Retinal pigment epithelial cell (primary cell): Measurements from ENCODE around the gene DCC.

ENCODE experiments used
- DNase-seq: peaks from one replicate; pipeline ENCODE4 v3.0.0-alpha.2; 2010; ENCODE audit warnings: low read depth
- H3K4me3 ChIP-seq: 2 replicates; pipeline ENCODE4 v1.5.1; 2011; ENCODE audit warnings: mild to moderate bottlenecking, low read length, control low read depth, moderate library complexity
- CTCF ChIP-seq: conservative IDR thresholded peaks from 2 replicates; pipeline ENCODE4 v1.5.1; 2011; ENCODE audit warnings: low read depth, low read length, control low read depth, inconsistent platforms

DCC gene

DNA sequence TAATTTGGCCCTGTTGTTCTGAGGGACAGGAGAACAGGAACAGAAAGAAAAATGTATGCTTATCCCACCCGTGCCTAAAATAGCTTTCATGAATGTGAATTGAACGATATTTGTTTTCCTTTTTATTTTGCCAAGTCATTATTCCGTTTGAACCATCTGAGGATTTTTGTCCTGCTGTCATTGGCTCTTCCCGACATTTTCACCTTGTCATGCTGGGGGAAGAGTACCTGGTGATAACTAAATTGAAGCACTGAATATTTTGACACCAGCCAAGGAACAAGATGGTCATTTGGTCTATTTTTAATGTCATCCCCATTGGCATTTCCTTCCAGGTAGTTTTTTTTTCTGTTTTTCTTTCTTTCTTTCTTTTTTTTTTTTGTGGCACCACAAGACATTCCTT lies 204.1 kb downstream of the DCC start:
- DNase-seq: no peak
- H3K4me3 ChIP-seq: no peak overlapping the region
- TF ChIP-seq CTCF: no peak

DNA sequence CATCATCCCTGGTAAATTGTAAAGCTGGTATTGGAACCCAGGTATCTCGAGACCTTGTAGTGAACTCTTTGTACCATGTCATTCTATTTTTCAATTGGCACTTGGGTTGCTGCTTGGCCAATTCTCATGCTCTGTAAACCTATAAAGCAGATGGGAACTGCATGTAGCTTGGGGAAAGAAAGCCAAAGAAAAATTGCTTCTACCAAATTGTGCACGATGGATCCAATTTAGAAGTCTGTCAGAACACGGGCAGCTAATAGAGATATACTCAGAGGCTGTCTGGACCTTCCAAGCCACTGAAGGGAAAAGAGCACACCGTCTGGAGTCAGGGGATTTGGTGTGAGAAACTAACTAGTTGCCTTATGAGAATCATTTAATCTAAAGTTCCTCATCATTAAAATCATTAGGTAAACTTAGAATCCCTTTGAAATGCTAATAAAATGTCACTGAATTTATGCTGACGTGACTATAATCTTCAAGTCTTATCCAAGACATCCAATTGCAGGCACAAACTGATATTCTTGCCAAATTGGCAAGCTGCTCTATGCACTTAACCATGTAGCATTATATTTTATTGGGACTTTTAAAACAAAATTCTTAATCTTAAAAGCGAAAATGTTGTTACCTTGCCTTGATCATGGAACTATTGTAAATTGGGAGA lies 206.8 kb downstream of the DCC start:
- no peak for TF ChIP-seq CTCF
- H3K4me3 ChIP-seq: no peak overlapping the region
- DNase-seq: no peak

GRCh38 chr18:52553441-52553840 lies 213.4 kb downstream of the DCC start:
- DNase-seq: no peak
- H3K4me3 ChIP-seq: no peak overlapping the region
- no peak for TF ChIP-seq CTCF

GRCh38 chr18:52554180-52554579 lies 214.2 kb downstream of the DCC start:
- DNase-seq: no peak
- TF ChIP-seq CTCF: no peak
- no peak overlapping the region for H3K4me3 ChIP-seq

DNA sequence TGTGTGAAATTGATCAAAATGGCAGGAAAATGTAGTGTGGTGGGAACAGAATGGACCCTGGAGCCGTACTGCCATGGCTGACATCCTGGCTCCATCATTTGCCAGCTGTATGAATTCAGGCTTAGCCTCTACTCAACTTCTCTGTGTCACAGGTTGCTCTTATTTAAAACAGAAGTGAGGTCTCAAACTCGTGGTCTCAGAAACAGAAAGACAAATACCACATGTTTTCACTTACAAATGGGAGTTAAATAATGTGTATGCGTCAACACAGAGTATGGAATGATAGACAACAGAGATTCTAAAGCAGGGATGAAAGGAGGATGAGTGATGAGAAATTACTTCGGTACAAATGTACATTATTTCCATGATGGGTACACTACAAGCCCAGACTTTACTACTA lies 227.4 kb downstream of the DCC start:
- TF ChIP-seq CTCF: no peak
- H3K4me3 ChIP-seq: no peak overlapping the region
- DNase-seq: no peak

- peak; percentile 62 for DNase-seq
- H3K4me3 ChIP-seq: no peak overlapping the region
- no peak for TF ChIP-seq CTCF
Observed at GRCh38 chr18:52569492-52569891, 229.5 kb downstream of the DCC start.

DNA sequence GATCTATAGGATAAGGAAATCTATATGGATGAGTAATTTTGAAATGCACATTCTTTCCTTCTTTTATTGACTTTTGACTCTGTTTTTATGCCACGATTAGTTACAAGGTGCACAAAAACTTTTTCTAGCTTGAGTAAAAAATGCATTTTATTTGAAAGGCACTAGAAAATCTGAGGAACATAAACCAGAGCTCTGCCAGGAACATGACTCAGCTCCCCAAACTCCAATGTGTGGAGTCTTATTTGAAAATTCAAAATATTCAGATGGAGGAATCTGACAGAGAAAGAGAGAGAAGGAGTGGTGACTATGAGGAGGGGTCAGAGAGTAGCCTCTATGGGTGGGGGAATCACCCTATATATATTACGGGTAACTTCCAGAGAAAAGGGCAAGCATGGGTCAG lies 231.0 kb downstream of the DCC start:
- H3K4me3 ChIP-seq: no peak overlapping the region
- DNase-seq: no peak
- no peak for TF ChIP-seq CTCF
